Right lobe of liver (tissue), 6 donors: Measurements from ENCODE around the gene RIPK4. TPM values are rescaled to one million over a fixed set of nuclear protein-coding genes. Genes with fewer than 3 reads are reported as not detected.

ENCODE experiments used
- ATAC-seq, 4 donors: fragments of 200-7000 bp; cut with Tn5 transposase; one replicate each; pipeline ENCODE4 v1.9.1; 2020; ENCODE audit warnings: mild to moderate bottlenecking in 4 of 4, moderate library complexity in 4 of 4
- DNase-seq, 3 donors: peaks; one replicate each; pipeline ENCODE4 v3.0.0-alpha.2; 2020
- H3K27ac ChIP-seq, 3 donors: fragments of 200-600 bp; one replicate each; pipeline ENCODE4 v1.8.0; 2022
- H3K27me3 ChIP-seq, 2 donors: fragments of 200-600 bp; one replicate each; pipeline ENCODE4 v1.8.0; 2022
- H3K36me3 ChIP-seq, 4 donors: fragments of 200-600 bp; sonication (generic) in 1 of 4; one replicate each; pipeline versions ENCODE4 v1.5.1 to v1.8.0; 2017 to 2022; ENCODE audit warnings: control low read depth in 1 of 4
- H3K4me1 ChIP-seq, 4 donors: fragments of 200-600 bp; sonication (generic) in 1 of 4; one replicate each; pipeline versions ENCODE4 v1.5.1 to v1.8.0; 2017 to 2022; ENCODE audit warnings: control low read depth in 1 of 4
- H3K4me3 ChIP-seq, 3 donors: fragments of 200-600 bp; one replicate each; pipeline ENCODE4 v1.8.0; 2022
- H3K9me3 ChIP-seq, 4 donors: fragments of 200-600 bp; sonication (generic) in 1 of 4; one replicate each; pipeline versions ENCODE4 v1.5.1 to v1.8.0; 2017 to 2022; ENCODE audit warnings: control low read depth in 1 of 4
- POLR2A ChIP-seq: fragments of 450-650 bp; IDR thresholded peaks from one replicate; pipeline ENCODE4 v1.6.1; 2017; ENCODE audit warnings: antibody characterized with exemption, mild to moderate bottlenecking
- WGBS: methylation state at CpG from one replicate; pipeline ENCODE4 v1.1.6; 2018; ENCODE audit warnings: low coverage, low lambda C conversion rate; ENCODE audit not compliant: insufficient coverage; ENCODE audit errors: missing lambda C conversion rate; 5-methylcytosine and 5-hydroxymethylcytosine counted together
- intact Hi-C, 2 donors: fragments of 100-400 bp; cut with DNase I; formaldehyde crosslinking; loops; one replicate each; pipeline versions ENCODE4 v1.11.2 to v1.14.1; 2022
- total RNA-seq, 6 experiments: library from RNA; depleted of rRNA in 2 of 6; stranded (reverse); fragments of >200 nt in 2 of 6; fragmentation: NEBNext Ultra II Directional in 3 of 6; extraction: Animal tissue kit (Norgen Biotek cat#: 25700) in 3 of 6; gene quantifications; one replicate each; pipeline versions ENCODE4 v1.1.0 to v1.2.4, GENCODE V29; 2016 to 2023
- TF ChIP-seq, protein P1 (sequence below), 4 donors: fragments of 200-600 bp in 3 of 4; fragments of 450-650 bp in 1 of 4; IDR thresholded peaks; one replicate each; pipeline versions ENCODE4 v1.5.1 to v1.8.0; 2016 to 2022; ENCODE audit warnings: antibody characterized with exemption in 4 of 4, mild to moderate bottlenecking in 2 of 4
- donor health status: DM: no; HTN: yes; CAD: no.
- donor health status: DM: no; HTN: no; CAD: no.
- donor health status: DM: no; HTN: no; CAD: no.
- donor health status: DM: no; HTN: yes; CAD: no.
- donor health status: DM: no; HTN: yes; CAD: no.

RIPK4 gene
- total RNA-seq, 6 experiments from 2014 or later: 6.7 to 18.7 (median 12.7) TPM

DNA sequence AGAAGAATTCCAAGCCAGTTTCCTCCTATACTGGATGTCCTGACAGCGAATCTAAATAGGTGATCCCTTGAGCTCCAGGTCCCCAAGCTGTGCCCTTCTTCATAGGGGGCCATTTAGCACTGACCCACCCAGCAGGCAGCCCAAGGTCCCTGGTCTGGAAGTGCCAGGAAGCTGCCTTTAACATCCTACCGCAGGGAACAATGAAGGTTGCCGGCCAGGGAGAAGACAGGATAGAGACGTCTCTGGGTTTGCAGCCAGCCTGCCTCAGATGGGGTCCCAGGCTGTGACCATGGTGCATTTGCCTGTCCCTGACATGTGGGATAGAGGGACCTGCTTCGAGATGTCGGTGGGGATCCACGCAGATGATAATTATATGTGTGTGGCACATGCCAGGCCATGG lies 2.7 kb upstream of the RIPK4 start:
- ATAC-seq (no peak), DNase-seq (no peak)
- intact Hi-C loops: no loop called here
- Histone ChIP-seq H3K27me3 (no peaks in the 10 kb centered on the region), H3K27ac (peak overlapping the region in 2 of 3 donors; percentile 82 to 93), H3K4me3 (peak overlapping the region; percentile 17 to 94 (median 84)), H3K36me3 (no peaks in the 10 kb centered on the region), H3K4me1 (peaks cover 0 to 26% (median 7%) of the 10 kb centered on the region in 4 donors), H3K9me3 (no peaks in the 10 kb centered on the region)
- WGBS: 89% methylated on average over 4 of the region's 7 CpGs
- no peak for TF ChIP-seq POLR2A
- TF ChIP-seq, protein P1, sequence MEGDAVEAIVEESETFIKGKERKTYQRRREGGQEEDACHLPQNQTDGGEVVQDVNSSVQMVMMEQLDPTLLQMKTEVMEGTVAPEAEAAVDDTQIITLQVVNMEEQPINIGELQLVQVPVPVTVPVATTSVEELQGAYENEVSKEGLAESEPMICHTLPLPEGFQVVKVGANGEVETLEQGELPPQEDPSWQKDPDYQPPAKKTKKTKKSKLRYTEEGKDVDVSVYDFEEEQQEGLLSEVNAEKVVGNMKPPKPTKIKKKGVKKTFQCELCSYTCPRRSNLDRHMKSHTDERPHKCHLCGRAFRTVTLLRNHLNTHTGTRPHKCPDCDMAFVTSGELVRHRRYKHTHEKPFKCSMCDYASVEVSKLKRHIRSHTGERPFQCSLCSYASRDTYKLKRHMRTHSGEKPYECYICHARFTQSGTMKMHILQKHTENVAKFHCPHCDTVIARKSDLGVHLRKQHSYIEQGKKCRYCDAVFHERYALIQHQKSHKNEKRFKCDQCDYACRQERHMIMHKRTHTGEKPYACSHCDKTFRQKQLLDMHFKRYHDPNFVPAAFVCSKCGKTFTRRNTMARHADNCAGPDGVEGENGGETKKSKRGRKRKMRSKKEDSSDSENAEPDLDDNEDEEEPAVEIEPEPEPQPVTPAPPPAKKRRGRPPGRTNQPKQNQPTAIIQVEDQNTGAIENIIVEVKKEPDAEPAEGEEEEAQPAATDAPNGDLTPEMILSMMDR (IDR thresholded peaks at IDR 0.05): no peak

DNA sequence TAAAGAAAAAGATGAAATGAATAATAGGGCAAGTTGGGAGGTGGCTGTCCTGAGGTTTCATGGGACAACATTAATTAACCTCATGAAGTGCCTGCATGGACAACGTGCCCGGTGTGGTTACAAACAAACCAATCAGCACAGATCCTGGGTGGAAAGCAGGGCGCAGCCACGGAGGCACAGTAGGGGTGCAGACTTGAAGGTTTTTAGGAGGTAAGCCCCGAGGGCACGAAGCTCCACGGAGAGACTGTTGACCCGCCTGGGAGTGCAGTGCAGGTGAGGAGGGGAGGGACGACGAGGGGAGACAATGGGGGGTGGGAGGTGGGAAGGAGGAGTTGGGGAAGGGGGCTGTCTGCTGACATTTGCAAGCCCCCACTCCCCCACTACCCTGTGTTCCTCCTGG lies 2.3 kb upstream of the RIPK4 start:
- intact Hi-C loops: no loop called here
- 1% methylated on average over 10 of the region's 10 CpGs for WGBS
- TF ChIP-seq, protein P1 (IDR thresholded peaks at IDR 0.05): no peak
- TF ChIP-seq POLR2A: no peak
- no peaks in the 10 kb centered on the region for H3K36me3 ChIP-seq
- H3K4me1 ChIP-seq: peaks cover 0 to 30% (median 9%) of the 10 kb centered on the region in 4 donors
- H3K27ac ChIP-seq: peak overlapping the region; percentile 82 to 96 (median 93)
- ATAC-seq (no peak), DNase-seq (no peak)
- no peaks in the 10 kb centered on the region for H3K9me3 ChIP-seq
- no peaks in the 10 kb centered on the region for H3K27me3 ChIP-seq
- H3K4me3 ChIP-seq: peak overlapping the region; percentile 17 to 94 (median 84)

DNA sequence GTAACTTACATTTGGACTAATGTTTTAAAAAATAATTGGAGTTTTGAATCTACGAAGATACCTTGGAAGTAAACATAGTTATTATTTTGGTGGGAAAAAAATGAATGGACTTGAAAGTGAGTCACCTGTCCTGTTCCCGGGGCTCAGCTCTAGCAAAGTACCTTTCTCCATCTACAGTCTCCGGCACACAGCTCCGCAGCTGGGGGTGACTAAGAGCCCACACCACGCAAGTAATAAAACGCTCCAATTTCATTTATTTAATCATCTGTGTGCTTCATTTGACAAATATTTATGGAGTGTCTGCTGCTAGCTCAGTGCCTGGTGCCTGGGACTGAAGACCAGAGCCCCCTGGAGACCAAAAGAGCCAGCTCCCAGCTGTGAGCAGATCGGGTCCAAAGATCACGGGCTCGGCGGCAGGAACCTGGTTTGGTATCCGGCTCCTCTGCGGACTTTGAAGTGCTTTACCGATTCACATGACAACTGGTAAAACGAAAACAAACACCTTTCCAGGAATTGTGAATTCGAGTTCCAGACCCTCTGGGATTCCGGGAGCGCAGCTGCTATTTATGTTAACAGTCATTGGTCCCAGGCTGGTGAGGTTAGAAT lies 1.7 kb upstream of the RIPK4 start:
- no peaks in the 10 kb centered on the region for H3K27me3 ChIP-seq
- peak; percentile 78 for TF ChIP-seq POLR2A
- TF ChIP-seq, protein P1 (IDR thresholded peaks at IDR 0.05): peak; percentile 23 to 47 (median 34)
- 1% methylated on average over 13 of the region's 17 CpGs for WGBS
- H3K27ac ChIP-seq: peak overlapping the region; percentile 82 to 96 (median 93)
- intact Hi-C loops: no loop called here
- H3K9me3 ChIP-seq: no peaks in the 10 kb centered on the region
- H3K4me3 ChIP-seq: peak overlapping the region; percentile 65 to 94 (median 84)
- peak; percentile 57 to 75 (median 68) for ATAC-seq
- H3K36me3 ChIP-seq: no peaks in the 10 kb centered on the region
- peak; percentile 88 to 92 (median 91) for DNase-seq
- H3K4me1 ChIP-seq: peaks cover 0 to 35% (median 11%) of the 10 kb centered on the region in 4 donors

DNA sequence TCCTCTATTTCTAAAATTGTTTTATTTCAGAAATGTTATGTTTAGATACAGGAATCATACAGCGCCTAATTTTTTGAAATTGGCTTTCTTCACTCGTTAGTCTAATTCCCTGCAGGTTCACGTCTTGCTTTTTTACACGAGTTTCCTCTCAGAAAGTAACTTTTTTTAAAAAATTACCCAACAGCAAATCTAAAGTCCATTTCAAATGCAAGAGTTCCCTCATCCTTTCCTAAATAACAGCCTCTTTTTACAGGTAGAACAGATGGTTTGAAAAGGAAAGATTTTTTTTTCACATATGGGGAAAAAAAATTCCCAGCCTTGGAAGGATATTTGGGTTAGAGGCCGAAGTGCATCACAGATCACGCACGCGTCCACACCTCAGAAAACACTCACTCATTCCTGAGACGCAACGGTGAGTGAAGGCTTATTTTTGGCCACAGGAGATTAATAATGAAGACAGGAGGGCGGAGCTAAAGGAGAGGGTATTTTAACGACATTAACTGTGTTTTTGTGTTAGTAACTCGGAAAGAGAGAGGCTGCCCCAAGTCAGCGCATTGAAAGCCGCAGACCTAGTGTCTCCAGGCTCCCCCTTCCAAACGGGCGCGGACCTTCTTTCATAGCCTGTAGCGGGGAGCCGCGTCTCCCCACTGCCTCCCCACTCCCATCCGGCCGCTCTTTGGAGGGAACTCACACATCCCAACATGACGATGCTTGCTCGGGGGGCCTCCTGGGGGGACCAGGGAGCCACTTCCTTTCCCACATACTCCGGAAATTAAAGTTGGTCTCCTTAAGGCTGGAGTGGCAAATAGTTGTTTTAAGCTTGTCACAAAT lies 969 bp upstream of the RIPK4 start:
- Histone ChIP-seq H3K9me3 (no peaks in the 10 kb centered on the region), H3K4me1 (peaks cover 0 to 42% (median 14%) of the 10 kb centered on the region in 4 donors), H3K4me3 (peak overlapping the region; percentile 65 to 94 (median 84)), H3K36me3 (no peaks in the 10 kb centered on the region), H3K27me3 (no peaks in the 10 kb centered on the region), H3K27ac (peak overlapping the region; percentile 93 to 96 (median 93))
- DNase-seq: peak in 1 of 3 donors; percentile 44
- peak; percentile 5 to 21 (median 11) for ATAC-seq
- TF ChIP-seq, protein P1 (IDR thresholded peaks at IDR 0.05): no peak
- TF ChIP-seq POLR2A: no peak
- intact Hi-C loops: no loop called here
- 2% methylated on average over 24 of the region's 26 CpGs for WGBS
